ENCODE results near the gene RRP12. TPM values are rescaled to one million over a fixed set of nuclear protein-coding genes. Genes with fewer than 3 reads are reported as not detected.

Gene RRP12
- total RNA-seq, 3 donors from 2014 or later, result 7.7 to 17.7 (median 15.7) TPM

DNA sequence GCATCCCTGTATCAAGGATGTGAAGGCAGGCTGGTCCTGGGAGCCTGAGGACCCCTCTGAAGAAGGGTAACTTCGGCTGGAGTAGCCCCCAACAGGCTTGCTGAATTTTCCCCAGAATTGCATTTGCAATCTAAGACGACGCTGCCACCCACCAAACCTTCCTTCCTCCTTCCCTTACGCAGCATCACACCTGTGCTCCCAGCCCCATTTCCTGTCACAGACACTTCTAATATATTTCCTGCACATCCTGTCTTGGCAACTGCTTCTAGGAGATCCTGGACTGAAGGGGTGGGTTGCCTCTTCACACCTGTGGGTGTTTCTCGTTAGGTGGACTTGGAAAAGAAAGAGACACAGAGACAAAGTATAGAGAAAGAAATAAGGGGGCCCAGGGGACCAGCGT lies 15.4 kb upstream of the RRP12 start:
- Histone ChIP-seq H3K9me3 (no peaks in the 10 kb centered on the region), H3K4me3 (no peak overlapping the region), H3K27me3 (no peaks in the 10 kb centered on the region), H3K4me1 (no peaks in the 10 kb centered on the region), H3K36me3 (no peaks in the 10 kb centered on the region), H3K27ac (no peak overlapping the region)
- no peak for DNase-seq (ENCODE audit: low spot score in 2 of 2)
- TF ChIP-seq, protein P1, sequence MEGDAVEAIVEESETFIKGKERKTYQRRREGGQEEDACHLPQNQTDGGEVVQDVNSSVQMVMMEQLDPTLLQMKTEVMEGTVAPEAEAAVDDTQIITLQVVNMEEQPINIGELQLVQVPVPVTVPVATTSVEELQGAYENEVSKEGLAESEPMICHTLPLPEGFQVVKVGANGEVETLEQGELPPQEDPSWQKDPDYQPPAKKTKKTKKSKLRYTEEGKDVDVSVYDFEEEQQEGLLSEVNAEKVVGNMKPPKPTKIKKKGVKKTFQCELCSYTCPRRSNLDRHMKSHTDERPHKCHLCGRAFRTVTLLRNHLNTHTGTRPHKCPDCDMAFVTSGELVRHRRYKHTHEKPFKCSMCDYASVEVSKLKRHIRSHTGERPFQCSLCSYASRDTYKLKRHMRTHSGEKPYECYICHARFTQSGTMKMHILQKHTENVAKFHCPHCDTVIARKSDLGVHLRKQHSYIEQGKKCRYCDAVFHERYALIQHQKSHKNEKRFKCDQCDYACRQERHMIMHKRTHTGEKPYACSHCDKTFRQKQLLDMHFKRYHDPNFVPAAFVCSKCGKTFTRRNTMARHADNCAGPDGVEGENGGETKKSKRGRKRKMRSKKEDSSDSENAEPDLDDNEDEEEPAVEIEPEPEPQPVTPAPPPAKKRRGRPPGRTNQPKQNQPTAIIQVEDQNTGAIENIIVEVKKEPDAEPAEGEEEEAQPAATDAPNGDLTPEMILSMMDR (IDR thresholded peaks at IDR 0.05), result no peak
- TF ChIP-seq POLR2A (IDR thresholded peaks at IDR 0.05) (no peak), POLR2AphosphoS5 (IDR thresholded peaks at IDR 0.05) (no peak)
- intact Hi-C loops (cut with DNase I; ENCODE audit: low total_unique reads), result no loop called here

- intact Hi-C loops (cut with DNase I; ENCODE audit: low total_unique reads), result no loop called here
- DNase-seq (ENCODE audit: low spot score in 2 of 2), result no peak
- H3K36me3 ChIP-seq, result no peaks in the 10 kb centered on the region
- no peaks in the 10 kb centered on the region for H3K9me3 ChIP-seq
- no peak overlapping the region for H3K27ac ChIP-seq
- no peaks in the 10 kb centered on the region for H3K27me3 ChIP-seq
- no peak overlapping the region for H3K4me3 ChIP-seq
- H3K4me1 ChIP-seq, result no peaks in the 10 kb centered on the region
- TF ChIP-seq, protein P1 (IDR thresholded peaks at IDR 0.05), result no peak
- TF ChIP-seq POLR2A (IDR thresholded peaks at IDR 0.05) (no peak), POLR2AphosphoS5 (IDR thresholded peaks at IDR 0.05) (no peak)
Observed at GRCh38 chr10:97412891-97413304, 11.8 kb upstream of the RRP12 start.

GRCh38 chr10:97411406-97411805 lies 10.3 kb upstream of the RRP12 start:
- no peak overlapping the region for H3K27ac ChIP-seq
- H3K36me3 ChIP-seq, result no peaks in the 10 kb centered on the region
- intact Hi-C loops (cut with DNase I; ENCODE audit: low total_unique reads), result no loop called here
- H3K27me3 ChIP-seq, result no peaks in the 10 kb centered on the region
- TF ChIP-seq POLR2AphosphoS5 (IDR thresholded peaks at IDR 0.05) (no peak), POLR2A (IDR thresholded peaks at IDR 0.05) (no peak)
- TF ChIP-seq, protein P1 (IDR thresholded peaks at IDR 0.05), result no peak
- H3K9me3 ChIP-seq, result no peaks in the 10 kb centered on the region
- DNase-seq (ENCODE audit: low spot score in 2 of 2), result no peak
- peaks cover 0 to 7% of the 10 kb centered on the region in 2 donors for H3K4me1 ChIP-seq
- H3K4me3 ChIP-seq, result no peak overlapping the region

- Histone ChIP-seq H3K9me3 (no peaks in the 10 kb centered on the region), H3K36me3 (no peaks in the 10 kb centered on the region), H3K27me3 (no peaks in the 10 kb centered on the region), H3K4me1 (peaks cover 0 to 7% of the 10 kb centered on the region in 2 donors), H3K27ac (peak overlapping the region; percentile 12 to 40), H3K4me3 (no peak overlapping the region)
- TF ChIP-seq POLR2A (IDR thresholded peaks at IDR 0.05) (no peak), POLR2AphosphoS5 (IDR thresholded peaks at IDR 0.05) (no peak)
- TF ChIP-seq, protein P1 (IDR thresholded peaks at IDR 0.05), result no peak
- intact Hi-C loops (cut with DNase I; ENCODE audit: low total_unique reads), result no loop called here
- DNase-seq (ENCODE audit: low spot score in 2 of 2), result no peak
Observed at GRCh38 chr10:97408496-97408992, 7.4 kb upstream of the RRP12 start.

DNA sequence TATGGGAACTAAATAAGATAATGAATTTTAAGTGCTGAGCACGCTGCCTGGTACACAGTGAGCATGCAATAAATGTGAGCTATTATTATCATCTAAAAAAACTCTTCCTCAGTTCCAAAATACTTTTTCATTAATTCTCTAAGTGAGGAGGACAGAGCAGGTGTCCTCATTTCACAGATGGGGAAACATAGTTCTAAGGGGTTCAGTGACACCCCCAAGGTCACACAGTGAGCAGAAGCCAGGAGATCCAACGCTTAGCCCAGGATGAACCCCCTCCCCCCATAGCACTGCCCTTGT lies 6.8 kb upstream of the RRP12 start:
- no peaks in the 10 kb centered on the region for H3K9me3 ChIP-seq
- TF ChIP-seq POLR2A (IDR thresholded peaks at IDR 0.05) (no peak), POLR2AphosphoS5 (IDR thresholded peaks at IDR 0.05) (no peak)
- TF ChIP-seq, protein P1 (IDR thresholded peaks at IDR 0.05), result no peak
- no peaks in the 10 kb centered on the region for H3K27me3 ChIP-seq
- intact Hi-C loops (cut with DNase I; ENCODE audit: low total_unique reads), result no loop called here
- no peak overlapping the region for H3K4me3 ChIP-seq
- H3K4me1 ChIP-seq, result peaks cover 0 to 7% of the 10 kb centered on the region in 2 donors
- H3K36me3 ChIP-seq, result no peaks in the 10 kb centered on the region
- H3K27ac ChIP-seq, result peak overlapping the region in 1 of 2 donors; percentile 40
- no peak for DNase-seq (ENCODE audit: low spot score in 2 of 2)
